Adrenal gland (tissue), 5 donors: ENCODE data around the gene ROR1.

ENCODE experiments used
- CTCF ChIP-seq, 6 experiments: fragments of 450-650 bp in 4 of 6; fragments of 200-600 bp in 2 of 6; sonication (generic) in 1 of 6; IDR thresholded peaks; 1 replicate in 5 of 6; 2 replicates in 1 of 6; pipeline versions ENCODE4 v1.5.1 to v1.8.0; 2016 to 2021; ENCODE audit warnings: antibody characterized with exemption in 6 of 6, mild to moderate bottlenecking in 2 of 6, moderate library complexity in 1 of 6
- POLR2A ChIP-seq, 2 donors: fragments of 450-650 bp; IDR thresholded peaks; one replicate each; pipeline ENCODE4 v1.6.1; 2017; ENCODE audit warnings: antibody characterized with exemption in 2 of 2, mild to moderate bottlenecking in 2 of 2, moderate library complexity in 1 of 2
- donor health status: DM: no; HTN: no; CAD: no.

GRCh38 chr1:64098846-64099582, 325.2 kb downstream of the ROR1 start:
- TF ChIP-seq CTCF (IDR thresholded peaks at IDR 0.05) = no peak
- no peak for TF ChIP-seq POLR2A (IDR thresholded peaks at IDR 0.05)
